ENCODE data around the gene CTXND1.

DNA sequence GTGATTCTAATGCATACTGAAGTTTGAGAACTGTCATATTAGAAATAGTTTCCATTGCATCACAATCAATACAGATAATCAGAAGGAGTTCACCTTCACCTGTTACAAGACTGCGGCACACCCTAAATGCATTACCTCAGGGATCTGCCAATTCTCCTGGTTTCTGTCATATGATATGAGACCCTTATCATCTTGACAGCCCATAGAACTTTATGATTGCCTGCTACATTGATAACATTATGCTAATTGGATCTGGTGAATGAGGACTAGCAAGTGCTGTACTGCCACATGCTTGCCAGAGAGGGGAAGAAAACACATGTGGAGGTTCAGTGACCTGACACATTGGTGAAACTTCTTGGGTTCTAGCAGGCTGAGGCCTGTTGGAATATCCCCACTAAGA, 57.8 kb downstream of the CTXND1 start:
- TF ChIP-seq, protein P1, sequence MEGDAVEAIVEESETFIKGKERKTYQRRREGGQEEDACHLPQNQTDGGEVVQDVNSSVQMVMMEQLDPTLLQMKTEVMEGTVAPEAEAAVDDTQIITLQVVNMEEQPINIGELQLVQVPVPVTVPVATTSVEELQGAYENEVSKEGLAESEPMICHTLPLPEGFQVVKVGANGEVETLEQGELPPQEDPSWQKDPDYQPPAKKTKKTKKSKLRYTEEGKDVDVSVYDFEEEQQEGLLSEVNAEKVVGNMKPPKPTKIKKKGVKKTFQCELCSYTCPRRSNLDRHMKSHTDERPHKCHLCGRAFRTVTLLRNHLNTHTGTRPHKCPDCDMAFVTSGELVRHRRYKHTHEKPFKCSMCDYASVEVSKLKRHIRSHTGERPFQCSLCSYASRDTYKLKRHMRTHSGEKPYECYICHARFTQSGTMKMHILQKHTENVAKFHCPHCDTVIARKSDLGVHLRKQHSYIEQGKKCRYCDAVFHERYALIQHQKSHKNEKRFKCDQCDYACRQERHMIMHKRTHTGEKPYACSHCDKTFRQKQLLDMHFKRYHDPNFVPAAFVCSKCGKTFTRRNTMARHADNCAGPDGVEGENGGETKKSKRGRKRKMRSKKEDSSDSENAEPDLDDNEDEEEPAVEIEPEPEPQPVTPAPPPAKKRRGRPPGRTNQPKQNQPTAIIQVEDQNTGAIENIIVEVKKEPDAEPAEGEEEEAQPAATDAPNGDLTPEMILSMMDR (conservative IDR thresholded peaks at IDR 0.05; ENCODE audit: low read length) = no peak
- TF ChIP-seq EZH2phosphoT487 (IDR thresholded peaks at IDR 0.05; ENCODE audit: borderline replicate concordance) = no peak

All from Loucy (cell line).